Fibroblast of villous mesenchyme (primary cell): Measurements from ENCODE around the gene MB. TPM values are rescaled to one million over a fixed set of nuclear protein-coding genes. Genes with fewer than 3 reads are reported as not detected.

Source experiments
- DNase-seq: peaks from one replicate; pipeline ENCODE4 v3.0.0-alpha.2; 2010; ENCODE audit warnings: low read depth
- H3K4me3 ChIP-seq: 2 replicates; pipeline ENCODE4 v1.5.1; 2011; ENCODE audit warnings: low read depth, mild to moderate bottlenecking, low read length
- CTCF ChIP-seq: IDR thresholded peaks from 2 replicates; pipeline ENCODE4 v1.5.1; 2012; ENCODE audit warnings: low read depth, mild to moderate bottlenecking, low read length; ENCODE audit not compliant: insufficient read depth
- total RNA-seq: library from RNA; depleted of rRNA; stranded (reverse); fragments of >200 nt; gene quantifications from 2 replicates; pipeline ENCODE4 v1.2.3, GENCODE V29; 2012

Gene MB
- total RNA-seq, 1 donor: not detected

GRCh38 chr22:35587896-35588295 is 29.2 kb downstream of the MB start:
- TF ChIP-seq CTCF: no peak
- DNase-seq: no peak
- H3K4me3 ChIP-seq: no peak overlapping the region

DNA sequence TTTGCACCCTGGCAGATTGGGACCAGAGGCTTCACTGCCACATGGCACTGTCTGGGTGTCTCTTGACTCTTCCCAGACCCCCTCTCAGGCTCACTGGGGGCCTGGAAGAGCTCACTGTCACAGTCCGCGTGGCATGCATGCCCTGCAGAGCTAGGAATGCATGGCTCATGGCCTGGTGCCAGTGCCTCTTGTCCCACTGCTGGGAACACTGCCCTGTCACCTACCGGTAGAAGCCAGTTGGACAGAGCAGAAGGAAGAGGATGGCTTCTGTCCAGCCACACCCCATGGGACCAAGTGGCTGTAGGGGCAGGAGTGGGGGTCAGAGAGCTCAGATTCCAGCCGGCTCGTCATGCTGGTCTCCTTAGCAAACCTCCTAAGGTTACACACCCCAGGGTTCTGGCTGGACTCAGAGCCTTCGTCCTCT is 29.7 kb downstream of the MB start:
- no peak for DNase-seq
- H3K4me3 ChIP-seq: no peak overlapping the region
- TF ChIP-seq CTCF: no peak

GRCh38 chr22:35586771-35587170 is 30.4 kb downstream of the MB start:
- H3K4me3 ChIP-seq: no peak overlapping the region
- no peak for TF ChIP-seq CTCF
- no peak for DNase-seq

- TF ChIP-seq CTCF: peak; percentile 90
- no peak overlapping the region for H3K4me3 ChIP-seq
- peak; percentile 73 for DNase-seq
Measured at GRCh38 chr22:35582861-35583670, 34.1 kb downstream of the MB start.

DNA sequence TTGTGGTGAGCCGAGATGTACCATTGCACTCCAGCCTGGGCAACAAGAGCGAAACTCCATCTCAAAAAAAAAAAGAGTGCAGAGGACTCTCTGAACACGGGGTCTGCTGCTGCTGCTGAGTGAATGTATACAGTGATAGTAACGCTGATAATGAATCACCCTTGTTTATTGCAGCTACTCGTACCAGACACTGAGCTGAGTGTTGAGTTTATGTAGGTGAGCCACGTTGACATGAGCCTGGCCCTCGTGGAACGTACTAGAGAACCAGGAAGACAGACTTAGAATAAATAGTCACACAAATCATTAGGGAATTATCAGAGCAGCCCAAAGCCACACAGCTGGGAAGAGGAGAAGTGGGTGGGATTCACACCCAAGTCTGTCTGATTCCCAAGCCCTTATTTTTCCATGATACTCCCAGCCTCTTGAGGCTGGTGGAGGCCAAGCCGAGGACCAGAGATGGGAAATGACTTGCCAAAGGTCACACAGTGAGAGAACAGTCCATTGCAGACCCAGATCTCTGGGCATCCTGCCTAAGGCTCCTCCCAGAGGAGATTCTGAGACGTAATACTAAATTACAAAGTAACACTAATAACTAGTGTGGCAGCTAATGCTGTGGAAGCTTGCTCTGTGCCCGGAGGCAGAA is 34.8 kb downstream of the MB start:
- no peak overlapping the region for H3K4me3 ChIP-seq
- DNase-seq: peak; percentile 75
- no peak for TF ChIP-seq CTCF

DNA sequence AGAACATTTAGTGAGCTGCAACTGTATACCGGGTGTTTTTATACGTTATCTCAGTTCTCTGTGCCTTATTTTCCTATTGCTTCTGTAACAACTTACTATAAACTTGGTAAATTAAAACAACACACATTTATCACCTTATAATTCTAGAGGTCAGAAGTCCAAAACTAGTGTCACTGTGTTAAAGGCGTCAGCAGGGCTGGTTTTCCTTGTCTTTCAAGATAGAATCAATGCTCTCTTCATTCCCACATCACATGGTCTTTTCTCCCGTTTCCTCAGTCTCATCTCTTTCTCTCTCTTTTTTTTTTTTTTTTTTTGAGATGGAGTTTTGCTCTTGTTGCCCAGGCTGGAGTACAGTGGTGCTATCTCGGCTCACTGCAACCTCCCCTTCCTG is 36.1 kb downstream of the MB start:
- no peak for TF ChIP-seq CTCF
- no peak for DNase-seq
- no peak overlapping the region for H3K4me3 ChIP-seq
